Mesenteric fat pad (tissue), 1 donor: ENCODE results near the gene CFAP92. TPM values are rescaled to one million over a fixed set of nuclear protein-coding genes. Genes with fewer than 3 reads are reported as not detected.

Experiments used
- DNase-seq: peaks from one replicate; pipeline ENCODE4 v3.0.0-alpha.2; 2020; ENCODE audit warnings: low spot score
- long read RNA-seq: library from polyadenylated mRNA; unstranded; transcript quantifications from one replicate; pipeline ENCODE4 v2.0.0, GENCODE V29; 2020
- total RNA-seq: library from RNA; stranded (reverse); fragmentation: NEBNext Ultra II Directional; extraction: Animal tissue kit (Norgen Biotek cat#: 25700); gene quantifications from one replicate; pipeline ENCODE4 v1.2.1, GENCODE V29; 2021
- donor health status: DM: yes; HTN: yes; CAD: no.

Gene CFAP92, protein sequence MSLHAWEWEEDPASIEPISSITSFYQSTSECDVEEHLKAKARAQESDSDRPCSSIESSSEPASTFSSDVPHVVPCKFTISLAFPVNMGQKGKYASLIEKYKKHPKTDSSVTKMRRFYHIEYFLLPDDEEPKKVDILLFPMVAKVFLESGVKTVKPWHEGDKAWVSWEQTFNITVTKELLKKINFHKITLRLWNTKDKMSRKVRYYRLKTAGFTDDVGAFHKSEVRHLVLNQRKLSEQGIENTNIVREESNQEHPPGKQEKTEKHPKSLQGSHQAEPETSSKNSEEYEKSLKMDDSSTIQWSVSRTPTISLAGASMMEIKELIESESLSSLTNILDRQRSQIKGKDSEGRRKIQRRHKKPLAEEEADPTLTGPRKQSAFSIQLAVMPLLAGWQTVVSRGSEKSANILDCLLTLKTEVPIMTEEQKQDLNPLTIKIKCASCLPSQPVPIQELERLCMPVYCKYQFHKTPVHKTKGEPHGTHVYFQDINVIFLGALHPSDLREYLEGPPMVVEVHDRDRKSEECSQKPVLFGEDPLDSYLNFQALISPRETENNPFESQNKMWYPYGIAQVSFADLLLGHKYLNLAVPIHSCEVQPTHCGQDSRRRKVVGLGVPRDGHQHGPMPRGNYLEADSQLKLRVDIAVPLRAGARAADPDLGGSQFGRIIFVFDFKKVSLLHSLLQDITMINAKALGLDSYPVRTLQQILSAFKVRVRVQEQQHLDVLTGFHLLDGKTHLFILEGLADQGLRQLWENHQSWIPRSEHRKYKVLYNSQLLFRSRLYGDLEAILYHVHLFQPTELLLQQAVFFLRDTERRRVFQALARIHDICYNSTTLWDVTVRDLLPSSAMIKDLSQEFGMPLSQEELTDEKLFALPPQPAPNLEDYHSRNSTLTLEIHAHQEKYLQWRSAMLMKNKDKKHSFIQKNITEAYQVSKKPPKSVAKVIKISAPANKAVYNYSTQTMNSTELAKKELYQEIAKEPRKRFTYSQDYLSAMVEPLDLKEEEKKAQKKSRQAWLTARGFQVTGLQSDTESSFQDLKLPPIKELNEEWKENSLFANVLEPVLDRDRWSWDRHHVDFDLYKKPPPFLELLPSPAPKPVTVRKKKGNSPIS
- 0.64 TPM for total RNA-seq
- long read RNA-seq, partial matches to known transcripts = 0 of 4 reads
- long read RNA-seq, other reads (novel, unspliced or antisense) = 4 of 4 reads

DNA sequence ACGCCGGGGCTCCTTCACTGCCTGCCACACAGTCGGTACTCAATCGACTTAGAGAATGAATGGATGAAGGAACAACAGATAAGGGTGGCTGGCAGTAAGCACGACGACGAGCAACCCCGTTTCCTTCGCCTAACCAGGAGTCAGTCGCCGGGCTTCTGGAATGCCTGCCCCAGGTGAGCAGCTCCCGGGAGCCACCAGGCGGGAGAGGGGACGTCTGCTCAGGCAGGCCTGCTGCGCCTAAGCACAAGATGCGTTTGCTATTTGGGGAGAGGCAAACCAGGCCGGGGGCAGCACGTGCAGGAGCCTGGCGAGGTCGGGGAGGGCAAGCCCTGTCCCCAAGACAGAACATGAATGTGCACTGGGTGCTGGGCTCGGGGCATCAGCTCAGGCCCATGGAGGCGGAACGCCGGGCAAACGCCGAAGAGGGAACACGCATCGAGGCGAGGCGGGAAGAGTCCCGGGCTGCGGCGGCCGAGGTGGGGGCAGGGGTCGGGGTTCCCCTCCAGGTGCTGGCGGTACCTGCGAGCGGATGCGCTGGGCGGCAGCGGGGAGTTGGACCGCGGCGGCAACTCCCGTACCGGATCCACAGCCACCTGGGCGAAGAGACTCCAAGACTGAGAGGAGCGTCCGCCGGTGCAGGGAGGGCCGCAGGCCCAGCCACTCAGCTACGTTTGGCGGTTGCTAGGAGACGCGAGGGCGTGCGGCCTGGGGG lies at the start of gene CFAP92:
TSS of gene CFAP92 (minus strand) at position 616 of the 712 bp plus-strand sequence. CDS start 772 bp downstream, outside the sequence.
- DNase-seq = peak; percentile 96

DNA sequence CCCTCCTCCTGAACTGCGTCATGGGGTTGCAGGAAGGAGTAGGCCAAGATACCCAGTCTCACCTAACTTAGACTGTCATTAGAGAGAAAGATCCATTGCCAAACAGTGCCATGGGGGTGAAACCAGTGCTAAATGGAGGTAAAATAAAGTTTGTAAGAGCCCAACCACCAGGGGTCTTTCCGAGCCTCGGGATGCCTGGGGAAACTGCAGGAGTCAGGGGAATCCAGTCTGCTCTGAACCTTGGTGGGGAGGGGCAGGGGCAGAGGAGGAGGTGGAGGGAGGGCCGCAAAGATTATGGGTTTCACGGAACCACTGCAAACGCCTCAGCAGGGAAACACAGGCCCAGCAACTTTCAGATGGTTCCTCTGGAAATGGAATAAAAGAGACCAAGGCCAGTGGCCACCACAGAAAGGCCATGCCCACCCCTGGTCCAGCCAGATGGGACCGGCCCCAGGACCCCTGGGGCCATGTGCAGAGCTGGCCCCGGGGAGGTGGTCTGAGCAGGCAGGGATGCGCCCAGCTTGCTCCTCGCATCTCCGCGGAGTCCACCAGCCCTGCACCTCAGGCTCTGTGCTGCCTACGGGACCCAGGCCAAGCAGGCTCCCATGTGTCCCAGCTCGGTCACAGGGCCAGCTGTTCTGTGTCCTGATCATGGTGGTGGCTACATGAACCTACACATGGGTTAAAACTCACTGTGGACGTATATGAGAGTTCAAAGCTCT lies 46.9 kb upstream of the CFAP92 start:
- no peak for DNase-seq

DNA sequence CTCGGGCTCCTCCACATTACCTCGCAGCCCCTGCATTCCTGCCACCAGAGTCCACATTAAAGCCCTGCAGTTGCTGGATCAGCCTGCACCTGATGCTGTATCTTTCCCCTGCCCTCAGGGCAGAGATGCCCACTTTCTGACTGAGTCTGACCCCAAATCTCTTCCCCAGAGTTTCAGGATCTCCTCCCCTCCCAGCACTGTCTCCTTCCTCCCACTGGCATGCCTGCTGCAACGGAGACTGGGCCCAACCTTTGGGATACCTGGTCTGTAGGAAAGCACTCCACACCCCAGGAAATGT lies 46.1 kb upstream of the CFAP92 start:
- no peak for DNase-seq

DNA sequence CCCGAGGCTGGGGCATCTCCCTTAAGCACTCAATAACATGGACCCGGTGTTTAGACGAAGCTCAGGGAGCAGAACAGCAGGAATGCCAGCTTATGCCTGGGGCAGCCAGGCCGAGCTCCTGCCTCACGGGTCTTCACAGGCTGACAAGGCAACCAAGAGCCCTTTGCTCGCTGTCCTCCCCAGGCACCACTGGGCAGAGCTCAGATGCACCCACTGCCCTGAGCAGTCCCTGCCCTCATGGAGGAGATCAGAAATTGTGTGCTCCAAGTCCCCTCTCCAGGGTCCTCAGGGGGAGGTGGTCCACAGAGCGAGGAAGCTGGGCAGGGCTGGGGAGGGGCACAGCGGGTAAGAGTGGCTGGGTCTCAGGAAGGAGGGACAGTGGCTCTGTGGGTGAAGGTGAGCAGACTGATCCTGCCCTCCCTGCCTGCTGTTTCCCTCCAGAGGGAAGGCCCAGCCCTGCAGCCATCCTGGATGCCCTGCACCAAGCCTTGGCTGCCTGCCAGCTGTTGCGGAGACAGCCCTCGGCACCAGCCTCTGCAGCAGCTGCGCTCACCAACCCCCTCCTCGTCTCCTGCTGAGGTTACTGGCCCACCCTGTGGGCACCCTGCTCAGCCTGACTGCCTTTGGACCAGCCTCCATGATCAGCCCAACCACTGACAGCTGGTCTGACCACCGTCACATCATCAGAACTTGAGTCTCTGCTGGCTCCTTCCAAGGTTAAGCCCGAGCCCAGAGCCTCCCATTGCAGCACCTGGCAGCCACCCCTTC lies 45.6 kb upstream of the CFAP92 start:
- DNase-seq = no peak

DNA sequence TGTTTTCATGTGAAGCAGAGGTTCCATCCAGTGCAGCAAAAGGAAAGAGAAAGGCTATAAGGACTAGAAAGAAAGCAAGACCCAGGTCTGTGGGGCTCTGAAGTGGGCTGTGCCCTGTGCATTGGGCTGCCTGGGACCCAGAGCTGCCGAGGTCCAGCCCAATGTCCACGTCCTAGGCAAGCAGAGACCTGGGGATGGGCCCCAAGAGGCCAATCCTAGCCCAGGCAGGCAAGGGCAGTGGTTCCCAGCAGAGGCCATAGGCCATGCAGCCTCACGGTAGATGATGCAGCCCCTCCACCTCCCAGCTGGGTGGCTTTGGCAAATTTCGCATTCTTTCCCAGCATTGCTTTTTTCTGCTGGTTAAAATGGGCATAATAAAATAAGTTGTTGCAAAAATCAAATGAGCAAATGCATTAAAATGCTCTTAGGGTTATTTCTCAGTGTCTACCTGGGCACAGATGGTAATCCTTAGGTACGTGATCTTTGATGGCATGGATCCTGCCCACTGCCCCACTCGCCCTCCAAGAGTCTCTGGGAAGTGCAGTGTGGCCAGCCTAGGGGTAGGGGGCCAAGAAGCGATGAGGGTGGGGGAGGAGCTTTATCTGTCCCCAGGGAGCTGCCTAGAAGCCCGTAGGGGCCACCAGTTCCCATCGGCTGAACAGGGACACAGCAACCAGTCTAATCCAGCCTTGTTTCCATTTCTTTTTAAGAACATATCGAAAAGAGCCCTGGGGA lies 44.4 kb upstream of the CFAP92 start:
- no peak for DNase-seq

DNA sequence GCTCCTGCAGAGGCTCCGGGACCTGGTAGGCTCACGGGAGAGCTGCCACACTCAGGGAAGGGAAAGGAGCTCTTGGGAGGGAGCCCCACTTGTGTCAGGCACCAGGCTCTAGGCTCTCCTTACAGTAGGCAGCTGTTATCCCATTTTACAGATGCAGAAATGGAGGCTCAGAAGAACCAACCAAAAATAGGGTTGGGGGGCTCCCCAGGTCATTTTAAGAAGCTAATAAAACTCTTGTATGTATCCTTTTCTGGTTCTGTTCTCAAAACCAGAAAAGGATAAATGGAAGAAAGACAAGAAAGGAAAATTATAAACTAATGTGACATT lies 43.2 kb upstream of the CFAP92 start:
- no peak for DNase-seq

DNA sequence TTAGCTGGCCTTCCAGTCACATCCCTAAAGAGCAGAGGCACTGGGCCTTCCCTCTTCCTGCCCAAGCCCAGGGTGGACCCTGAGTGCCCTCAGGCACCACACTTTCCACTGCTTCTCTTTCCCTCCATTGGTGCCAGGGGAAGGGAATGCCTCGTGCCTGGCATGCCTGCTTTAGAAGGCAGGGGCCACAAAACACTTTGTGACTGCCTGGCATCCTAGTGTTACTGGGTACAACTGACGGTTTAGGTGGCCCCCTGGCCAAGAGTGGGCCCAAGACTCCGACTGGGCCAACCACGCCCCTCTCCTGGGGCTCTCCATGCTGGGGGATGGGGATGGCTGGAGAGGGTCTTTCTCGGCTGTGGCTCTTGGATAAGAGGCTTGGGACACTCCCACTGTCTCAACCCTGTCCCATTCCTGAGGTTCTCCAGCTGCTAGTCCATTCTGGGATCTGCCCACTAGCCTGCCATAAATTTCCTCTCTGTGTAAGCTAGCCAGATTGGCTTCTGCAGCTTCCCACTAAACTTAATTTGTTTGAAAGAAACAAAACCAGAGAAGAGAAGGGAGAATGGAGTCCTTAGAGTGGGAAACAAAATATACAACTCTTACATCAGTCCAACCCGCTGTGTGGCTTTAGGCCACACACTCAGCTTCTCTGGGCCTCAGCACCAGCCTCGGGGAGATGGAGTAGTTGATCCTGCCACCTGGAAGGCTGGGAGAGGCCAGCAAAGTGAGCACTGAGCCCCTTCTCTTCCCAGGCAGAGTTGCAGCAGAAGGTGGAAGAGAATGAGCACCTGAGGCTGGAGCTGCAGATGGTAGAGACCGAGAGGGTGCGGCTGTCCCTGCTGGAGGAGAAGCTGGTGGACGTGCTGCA lies 42.6 kb upstream of the CFAP92 start:
- no peak for DNase-seq

DNA sequence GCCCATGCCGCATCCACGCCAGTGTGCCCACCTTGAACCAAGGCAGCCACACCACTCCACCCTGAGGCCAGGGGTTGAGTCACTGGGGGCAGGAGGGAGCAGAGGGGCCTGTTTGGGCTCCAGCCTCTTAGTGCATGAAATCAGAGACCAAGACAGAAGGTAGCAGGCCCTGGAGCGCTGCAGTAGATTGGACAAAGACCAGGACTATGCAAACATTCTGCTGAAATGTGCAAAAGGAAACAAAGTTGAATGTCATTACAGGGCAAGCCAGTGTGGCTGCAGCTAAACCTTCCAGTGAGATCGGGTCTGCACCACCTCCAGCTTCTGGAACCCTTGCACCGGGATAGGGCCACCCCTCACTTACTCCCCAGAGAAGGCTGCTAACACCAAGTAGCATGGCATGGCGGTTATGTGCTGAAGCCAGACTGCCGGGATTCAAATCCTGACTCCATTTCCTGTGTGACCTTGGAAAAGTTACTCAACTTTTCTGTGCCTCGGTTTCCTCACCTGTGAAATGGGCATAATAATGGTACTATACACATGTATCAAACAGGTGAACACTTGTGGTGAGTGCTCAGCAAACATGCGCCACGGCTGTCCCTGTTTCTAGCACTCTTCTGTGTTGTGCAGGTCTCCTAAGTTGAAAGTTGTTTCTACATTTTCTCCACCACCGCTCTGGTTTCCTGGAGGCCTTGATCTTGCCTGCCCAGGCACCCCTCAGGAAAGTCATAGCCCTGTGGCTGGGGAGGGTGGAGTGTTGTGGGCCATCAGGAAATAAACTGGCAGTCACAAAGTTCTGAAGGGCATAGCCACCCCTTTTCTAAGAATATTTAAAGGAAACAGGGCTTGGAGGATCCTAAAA lies 41.7 kb upstream of the CFAP92 start:
- DNase-seq = no peak

DNA sequence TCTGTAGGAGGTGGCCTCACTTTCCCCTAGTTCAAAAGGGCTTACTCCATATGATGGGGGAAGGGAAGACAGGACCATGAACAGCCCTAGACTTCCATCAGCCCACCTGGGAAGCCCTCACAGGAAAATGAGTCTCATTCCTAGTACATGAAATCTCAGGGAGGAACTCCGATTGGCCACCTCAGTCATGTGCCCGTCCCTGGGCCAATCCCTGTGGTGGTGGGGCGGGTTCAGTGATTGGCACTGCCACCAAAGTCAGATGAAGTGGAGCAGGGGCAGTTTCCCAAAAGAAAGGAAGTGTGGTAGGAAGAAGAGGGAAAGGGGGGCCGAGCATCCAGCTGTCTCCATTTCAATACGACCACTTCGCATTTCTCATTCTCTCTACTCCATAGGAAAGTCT lies 40.8 kb upstream of the CFAP92 start:
- DNase-seq = no peak

DNA sequence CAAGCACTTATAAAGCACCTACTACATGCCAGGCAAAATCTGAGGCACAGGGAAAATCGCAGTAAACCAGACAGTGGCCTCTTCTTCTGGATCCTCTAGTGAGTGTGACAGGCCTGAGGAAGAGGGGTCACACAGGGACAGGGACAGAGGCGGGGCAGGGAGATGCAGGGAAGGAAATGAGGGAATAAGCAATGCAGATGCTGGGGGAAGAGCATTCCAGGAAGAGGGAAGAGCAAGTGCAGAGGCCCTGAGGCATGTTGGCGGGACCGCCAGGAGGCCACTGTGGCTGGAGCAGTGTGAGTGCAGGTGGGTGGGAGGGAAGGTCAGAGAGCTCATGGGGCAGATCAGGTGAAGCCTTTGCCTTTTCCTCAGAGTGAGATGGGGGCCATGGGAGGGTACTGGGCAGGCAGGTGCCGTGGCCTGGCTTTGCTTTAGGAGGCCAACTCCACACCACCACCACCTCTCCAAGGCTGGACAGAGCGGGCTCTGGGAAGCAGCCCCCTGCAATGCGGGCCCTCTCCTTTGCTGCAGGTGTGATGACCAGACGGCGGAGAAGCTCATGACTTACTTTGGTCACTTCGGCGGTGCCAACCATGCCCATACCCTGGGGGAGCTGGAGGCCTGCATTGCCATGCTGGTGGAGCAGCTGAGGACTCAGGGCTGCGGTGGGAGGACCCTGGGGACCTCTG lies 39.9 kb upstream of the CFAP92 start:
- peak; percentile 74 for DNase-seq

DNA sequence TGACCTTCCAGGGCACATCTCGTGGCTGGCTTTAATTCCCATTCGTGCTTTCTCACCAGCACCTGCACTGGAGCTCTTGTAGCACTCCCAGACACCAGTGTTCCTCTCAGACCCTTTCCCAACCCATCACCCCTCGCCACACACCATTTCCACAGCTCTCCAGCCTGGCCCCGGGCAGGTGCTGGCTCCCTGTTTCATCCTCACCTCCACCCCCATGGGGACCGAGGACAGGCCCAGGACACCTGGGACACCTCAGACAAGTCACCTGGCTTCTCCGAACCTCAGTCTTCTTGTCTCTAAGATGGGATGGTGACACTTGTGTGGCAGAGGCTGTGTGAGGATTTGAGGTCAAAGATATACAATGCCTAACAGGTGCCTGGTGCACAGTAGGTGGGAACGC lies 39.3 kb upstream of the CFAP92 start:
- DNase-seq = no peak

DNA sequence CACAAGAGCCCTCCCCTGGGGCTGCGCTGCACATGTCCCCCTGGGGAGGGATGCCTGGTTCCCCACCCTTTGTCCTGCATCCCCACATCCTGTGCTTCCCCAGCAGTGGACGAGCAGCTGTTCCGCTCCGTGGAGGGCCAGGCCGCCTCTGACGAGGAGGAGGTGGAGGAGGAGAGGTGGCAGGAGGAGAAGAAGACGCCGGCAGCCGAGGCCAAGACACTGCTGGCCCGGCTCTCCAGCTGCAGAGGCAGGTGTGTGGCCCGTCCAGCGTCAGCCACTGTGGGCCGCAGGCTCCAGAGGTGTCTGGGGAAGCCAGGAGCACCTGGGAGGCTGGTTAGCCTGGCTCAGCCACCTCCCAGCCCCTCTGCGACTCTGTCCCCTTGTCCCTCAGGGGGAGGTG lies 38.8 kb upstream of the CFAP92 start:
- no peak for DNase-seq

DNA sequence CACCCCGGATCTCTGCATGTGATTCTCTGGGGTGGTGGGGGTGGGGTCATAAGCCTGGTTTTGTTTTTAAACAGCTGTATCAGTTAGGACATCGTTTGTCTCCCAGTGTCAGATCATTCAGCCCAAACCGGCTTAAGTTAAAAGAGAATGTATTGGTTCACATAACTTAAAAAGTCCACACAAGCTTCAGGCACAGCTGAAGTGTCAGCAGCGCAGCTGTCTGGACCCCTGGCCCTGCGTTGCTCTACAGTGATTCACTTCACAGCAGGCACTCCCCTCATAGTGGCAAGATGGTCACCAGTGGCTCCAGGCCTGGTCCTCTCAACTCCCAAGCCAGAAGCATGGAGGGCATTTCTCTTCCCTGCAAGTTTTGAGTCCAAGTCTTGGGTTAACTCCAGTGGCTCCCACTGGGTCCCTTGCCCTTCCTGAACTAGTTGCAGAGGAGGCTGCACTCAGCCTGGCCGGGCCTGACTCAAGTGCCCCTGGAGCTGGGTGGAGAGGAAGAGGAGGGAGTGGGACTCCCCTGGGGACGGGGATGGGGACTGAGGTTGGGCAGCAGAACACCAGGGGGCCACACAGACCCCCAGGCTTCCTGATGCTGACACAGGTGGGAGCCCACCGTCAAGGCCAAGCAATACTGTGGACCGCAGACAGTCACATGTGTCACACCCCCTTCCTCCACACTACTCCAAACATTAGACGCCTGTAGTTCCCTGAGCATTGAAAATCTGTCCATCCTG lies 37.8 kb upstream of the CFAP92 start:
- DNase-seq = no peak

DNA sequence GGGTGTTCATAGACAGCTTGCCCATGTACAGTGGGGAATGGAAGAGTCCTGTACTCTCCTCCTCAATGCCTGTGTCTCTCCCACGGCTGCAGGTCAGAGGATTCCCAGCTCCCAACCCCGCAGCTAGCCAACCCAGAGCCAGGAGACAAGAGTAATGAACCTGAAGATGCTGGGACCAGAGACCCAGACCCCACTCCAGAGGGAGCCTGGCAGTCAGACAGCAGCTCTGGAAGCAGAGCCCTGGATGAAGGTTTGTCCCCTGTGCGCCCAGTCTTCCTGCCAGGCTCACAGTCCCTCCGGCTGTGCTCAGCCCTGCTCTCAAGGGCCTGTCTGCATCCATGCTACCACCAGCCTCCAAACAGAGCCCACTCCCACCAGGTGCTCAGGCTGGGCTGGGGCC lies 36.7 kb upstream of the CFAP92 start:
- no peak for DNase-seq

DNA sequence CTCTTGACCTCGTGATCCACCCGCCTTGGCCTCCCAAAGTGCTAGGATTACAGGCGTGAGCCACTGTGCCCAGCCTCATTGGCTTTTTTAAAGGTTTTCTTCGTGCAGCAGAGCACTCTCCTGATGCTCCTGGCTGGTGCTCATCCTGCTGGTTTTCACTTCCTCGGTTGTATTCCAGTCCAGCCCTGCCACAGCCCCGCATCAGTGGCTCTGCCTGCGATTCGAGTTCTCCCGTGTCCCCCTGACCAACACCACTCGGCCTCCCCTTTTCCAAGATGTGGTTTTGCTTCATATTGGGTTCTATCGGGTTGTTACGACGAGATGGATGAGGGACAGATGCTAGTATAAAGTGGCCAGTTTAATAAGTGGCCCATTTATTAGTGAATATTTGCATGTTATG lies 35.0 kb upstream of the CFAP92 start:
- no peak for DNase-seq

DNA sequence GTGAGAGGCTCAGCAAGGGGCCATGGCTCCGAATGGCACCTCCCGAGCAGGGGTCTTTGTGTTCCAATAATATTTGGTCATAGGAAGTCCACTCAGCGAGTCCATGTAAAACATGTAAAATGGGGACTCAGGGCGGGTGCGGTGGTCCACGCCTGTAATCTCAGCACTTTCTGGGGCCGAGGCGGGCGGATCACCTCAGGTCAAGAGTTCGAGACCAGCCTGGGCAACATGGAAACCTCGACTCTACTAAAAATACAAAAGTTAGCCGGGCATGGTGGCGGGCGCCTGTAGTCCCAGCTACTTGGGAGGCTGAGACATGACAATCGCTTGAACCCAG lies 33.6 kb upstream of the CFAP92 start:
- DNase-seq = no peak
